GM18508 (cell line): ENCODE measurements around the gene EYA2.

Experiments used
- ATAC-seq: cut with Tn5 transposase; IDR thresholded peaks from one replicate; pipeline ENCODE4 v1.9.1; 2021; ENCODE audit warnings: moderate number of reproducible peaks; ENCODE audit not compliant: insufficient read depth, unreplicated experiment

The EYA2 gene

DNA sequence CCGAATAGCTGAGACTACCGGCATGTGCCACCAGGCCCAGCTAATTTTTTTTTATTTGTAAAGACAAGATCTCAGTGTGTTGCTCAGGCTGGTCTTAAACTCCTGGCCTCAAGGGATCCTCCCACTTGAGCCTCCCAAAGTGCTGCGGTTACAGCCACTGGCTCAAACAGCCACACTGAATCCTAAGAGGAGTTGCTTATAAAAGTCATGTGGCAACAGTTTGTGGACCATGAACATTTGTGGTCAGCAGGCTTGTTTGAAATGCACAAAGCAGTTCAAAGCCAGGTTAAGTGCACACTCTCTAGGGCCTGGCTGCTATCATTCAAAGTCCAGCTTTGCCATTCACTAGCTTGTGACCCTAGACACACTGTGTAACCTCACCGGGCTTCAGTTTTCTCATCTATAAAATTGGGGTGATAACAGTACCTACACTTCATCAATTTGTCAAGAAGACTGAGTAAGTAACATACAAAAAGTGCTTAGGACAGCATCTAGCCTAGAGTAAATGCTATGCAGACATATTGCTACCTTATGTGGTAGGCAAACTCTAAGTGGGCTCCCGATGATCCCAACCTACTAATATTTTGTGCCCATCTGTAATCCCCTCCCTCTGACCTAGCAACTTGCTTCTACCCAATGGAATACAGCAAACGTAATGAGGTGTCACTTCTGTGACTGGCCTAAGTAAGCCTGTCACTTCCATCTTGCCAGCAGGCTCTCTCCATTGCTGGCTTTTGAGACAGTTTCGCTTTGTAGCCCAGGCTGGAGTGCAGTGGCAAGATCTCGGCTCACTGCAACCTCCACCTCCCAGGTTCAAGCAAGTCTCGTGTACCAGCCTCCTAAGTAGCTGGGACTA is 338.9 kb downstream of the EYA2 start:
- no peak for ATAC-seq

DNA sequence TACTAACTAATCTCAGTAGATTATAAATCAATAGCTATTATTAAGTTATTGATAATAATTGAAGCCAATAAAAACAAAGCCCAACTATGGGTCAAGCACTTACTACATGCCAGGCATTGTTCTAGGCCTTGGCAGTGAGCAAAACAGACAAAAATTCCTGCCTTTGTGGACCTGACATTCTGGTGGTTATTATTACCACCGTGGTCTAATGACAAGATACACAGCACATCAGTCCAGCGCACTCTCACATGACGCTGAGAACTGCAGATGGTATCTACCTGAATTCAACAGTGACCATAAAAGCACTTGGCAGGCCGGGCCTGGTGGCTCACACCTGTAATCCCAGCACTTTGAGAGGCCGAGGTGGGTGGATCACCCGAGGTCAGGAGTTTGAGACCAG is 340.5 kb downstream of the EYA2 start:
- no peak for ATAC-seq

DNA sequence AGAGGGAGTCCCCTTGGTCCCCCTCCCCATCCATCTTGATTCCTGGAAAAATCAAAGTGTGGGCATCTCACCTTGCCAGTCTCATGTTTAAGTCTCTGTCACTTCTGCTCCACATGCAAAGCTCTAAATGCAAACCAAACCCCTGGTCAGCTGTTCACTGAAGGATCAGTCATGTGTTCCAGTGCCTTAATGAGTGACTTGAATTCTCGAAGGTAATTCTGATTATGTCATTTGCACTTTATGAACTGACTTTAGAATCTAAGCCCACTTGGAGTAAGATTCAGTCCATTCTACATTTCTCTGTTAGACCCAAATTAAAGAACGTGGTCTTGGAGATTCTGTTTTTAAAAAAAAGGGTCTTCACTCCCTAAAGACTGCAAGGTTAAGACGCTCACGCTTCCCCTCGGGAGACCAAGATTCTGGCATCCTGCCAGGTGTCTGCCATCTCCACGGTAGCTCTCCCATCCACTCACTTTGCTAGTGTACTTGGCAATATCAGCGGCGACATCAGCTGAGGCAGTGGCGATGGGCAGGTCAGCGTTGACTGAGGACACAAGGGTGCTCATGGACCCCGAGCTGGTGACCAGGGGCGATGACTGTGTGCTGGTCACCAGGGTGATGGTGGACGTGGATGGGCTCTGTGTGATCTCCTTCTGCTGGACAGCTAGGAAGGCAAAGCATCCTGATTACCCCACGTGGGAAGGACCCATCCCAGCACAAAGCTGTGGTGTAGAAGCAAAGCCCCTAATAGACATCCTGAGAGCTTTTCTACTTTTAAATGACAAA is 341.4 kb downstream of the EYA2 start:
- no peak for ATAC-seq

DNA sequence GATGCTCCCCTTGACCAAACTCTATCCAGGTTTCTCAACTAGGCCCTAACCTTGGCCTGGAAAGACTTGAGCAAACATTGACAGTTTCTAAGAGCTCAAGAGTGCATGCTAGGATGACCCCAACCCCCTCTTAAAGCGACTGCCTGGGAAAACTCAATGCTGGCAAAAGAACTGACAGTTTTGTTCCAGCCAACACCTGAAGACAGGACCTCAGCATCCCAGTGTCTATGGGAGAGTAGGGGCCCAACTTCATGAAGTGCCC is 341.9 kb downstream of the EYA2 start:
- ATAC-seq = no peak

DNA sequence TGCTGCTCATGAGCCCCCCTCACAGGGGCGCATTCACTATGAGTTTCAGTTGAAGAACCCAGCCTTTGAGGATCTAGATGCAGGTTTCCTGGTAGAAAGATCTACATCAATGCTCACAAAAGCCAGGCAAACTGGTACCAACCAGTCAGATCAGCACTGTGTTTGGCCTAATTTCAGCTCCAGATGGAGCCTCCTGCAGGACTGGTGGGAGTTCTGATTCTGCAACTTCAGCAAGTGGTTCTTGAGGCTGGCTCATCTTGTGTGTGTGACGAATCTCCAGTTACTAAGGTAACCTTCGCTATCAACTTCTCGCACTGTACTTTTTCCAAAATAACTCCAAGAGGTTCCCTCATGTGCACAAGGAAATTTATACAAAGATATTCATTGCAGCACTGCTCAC is 343.1 kb downstream of the EYA2 start:
- no peak for ATAC-seq
